Activated effector memory CD4-positive, alpha-beta T cell treated with anti-CD3 and anti-CD28 coated beads, Interleukin-2, amount 50 U/mL, for 16 hours (primary cell): Measurements from ENCODE around the gene SPINK8.
A peak's percentile ranks its signal among the peaks of the same experiment; 100 is the strongest.

Experiments
- DNase-seq: peaks from one replicate; pipeline ENCODE4 v3.0.0-alpha.2; 2020

The SPINK8 gene

DNA sequence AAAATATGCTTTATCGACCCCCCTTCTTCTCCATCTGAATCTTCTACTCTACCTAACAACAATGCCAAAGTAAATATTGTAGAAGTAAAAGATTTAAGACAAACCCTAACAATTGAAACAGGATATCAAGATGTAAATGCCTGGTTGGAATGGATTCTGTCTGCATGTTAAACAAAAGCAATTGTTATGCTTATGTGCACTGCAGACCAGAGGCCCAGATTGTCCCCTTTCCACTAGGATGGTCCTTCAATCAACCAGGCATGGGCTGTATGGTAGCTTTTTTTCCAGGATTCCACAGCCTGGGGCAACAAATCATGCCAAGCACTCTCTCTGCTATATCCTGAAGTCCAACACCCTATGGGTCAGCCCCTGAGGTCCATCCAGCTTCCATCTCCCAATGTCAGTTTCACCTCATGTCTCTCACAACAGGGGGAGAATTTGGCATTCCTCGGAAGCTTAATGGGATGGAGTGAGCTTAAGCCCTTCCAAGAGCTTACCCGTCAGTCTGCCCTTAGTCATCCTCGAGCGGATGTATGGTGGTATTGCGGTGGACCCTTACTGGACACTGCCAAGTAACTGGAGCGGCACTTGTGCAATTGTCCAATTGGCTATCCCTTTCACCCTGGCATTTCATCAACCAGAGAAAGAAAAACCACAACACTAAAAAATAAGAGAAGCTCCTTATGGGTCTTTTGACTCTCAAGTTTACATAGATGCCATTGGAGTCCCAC is 56.4 kb downstream of the SPINK8 start:
- peak; percentile 41 for DNase-seq

- DNase-seq: no peak
Observed at GRCh38 chr3:48275287-48276027, 58.0 kb downstream of the SPINK8 start.

DNA sequence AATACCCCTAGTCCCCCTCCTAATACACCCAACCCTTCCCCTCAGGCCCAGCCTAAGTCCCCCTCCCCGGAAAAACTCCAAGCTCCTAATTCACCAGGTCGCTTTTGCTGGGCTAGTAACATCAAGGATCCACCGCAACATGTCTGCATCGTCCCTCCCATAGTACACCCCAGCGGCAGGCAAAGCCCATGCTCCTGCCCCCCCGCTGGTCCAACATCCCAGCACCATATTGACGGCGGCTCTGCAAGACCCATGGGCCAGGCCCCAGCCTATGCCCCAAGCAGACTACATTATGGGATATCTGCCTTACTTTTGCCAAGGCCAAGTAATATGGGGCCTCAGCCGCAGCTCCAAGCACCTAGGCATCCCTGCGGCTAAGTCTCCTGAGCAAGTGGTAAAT is 59.0 kb downstream of the SPINK8 start:
- DNase-seq: peak; percentile 58

- peak; percentile 75 for DNase-seq
Observed at GRCh38 chr3:48273594-48274211, 59.8 kb downstream of the SPINK8 start.

GRCh38 chr3:48271763-48272498 is 61.5 kb downstream of the SPINK8 start:
- DNase-seq: peak; percentile 60

DNA sequence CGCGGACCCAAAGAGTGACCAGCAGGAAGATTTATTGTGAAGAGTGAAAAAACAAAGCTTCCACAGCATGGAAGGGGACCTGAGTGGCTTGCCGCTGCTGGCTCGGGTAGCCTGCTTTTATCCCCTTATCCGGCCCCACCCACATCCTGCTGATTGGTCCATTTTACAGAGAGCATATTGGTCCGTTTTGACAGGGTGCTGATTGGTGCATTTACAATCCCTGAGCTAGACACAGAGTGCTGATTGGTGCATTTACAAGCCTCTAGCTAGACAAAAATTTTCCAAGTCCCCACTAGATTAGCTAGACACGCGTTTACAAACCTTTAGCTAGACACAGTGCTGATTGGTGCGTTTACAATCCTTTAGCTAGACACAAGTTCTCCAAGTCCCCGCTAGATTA is 62.2 kb downstream of the SPINK8 start:
- DNase-seq: peak; percentile 9

GRCh38 chr3:48270306-48270705 is 63.2 kb downstream of the SPINK8 start:
- DNase-seq: peak; percentile 43

DNA sequence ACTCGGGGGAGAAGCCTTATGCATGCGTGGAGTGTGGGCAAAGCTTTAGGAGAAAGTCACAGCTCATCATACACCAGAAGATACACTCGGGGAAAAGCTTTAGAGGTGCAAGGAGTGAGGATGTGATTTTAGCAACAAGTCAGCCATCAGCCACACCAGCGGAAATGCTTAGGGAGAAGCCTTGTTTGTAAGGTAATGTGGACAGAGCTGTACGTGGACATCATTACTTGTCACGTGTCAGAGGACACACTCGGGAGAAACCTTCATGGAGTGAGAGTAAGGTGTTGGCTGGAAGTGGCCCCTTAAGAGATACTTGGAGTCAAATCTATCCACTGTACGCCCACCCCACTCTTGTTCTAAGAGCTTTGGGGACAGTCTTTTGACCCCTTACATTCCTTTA is 63.9 kb downstream of the SPINK8 start:
- no peak for DNase-seq

DNA sequence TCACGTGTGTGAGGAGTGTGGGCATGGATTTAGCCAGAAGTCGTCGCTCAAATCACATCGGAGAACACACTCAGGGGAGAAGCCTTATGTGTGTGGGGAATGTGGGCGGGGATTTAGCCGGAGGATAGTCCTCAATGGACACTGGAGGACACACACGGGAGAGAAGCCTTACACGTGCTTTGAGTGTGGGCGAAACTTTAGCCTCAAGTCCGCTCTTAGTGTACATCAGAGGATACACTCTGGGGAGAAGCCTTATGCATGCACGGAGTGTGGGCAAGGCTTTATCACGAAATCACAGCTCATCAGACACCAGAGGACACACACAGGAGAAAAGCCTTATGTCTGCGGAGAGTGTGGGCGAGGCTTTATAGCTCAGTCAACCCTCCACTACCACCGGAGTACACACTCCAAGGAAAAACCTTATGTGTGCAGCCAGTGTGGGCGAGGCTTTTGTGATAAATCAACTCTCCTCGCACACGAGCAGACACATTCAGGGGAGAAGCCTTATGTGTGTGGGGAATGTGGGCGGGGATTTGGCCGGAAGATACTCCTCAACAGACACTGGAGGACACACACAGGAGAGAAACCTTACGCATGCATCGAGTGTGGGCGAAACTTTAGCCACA is 64.4 kb downstream of the SPINK8 start:
- DNase-seq: peak; percentile 85

GRCh38 chr3:48268381-48268935 is 65.0 kb downstream of the SPINK8 start:
- DNase-seq: peak; percentile 93

DNA sequence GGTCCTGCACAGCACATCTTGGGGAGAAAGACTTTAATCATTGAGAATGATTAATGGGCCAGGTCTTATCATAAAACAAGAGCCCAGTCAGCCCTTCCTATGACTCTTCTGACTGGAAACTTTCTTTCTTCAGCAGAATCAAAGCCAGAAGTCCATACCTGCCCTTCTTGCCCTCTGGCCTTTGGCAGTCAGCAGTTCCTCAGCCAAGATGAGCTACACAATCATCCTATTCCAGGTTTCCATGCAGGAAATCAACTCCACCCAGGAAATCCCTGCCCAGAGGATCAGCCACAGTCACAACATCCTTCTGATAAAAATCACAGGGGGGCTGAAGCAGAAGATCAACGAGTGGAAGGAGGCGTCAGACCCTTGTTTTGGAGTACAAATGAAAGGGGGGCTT is 65.7 kb downstream of the SPINK8 start:
- DNase-seq: peak; percentile 36

- no peak for DNase-seq
Observed at GRCh38 chr3:48258530-48258929, 74.9 kb downstream of the SPINK8 start.
